Measurements from ENCODE around the gene BMP4. TPM values are rescaled to one million over a fixed set of nuclear protein-coding genes. Genes with fewer than 3 reads are reported as not detected.

Gene BMP4
- total RNA-seq, 4 donors from 2014 or later, result 12.1 to 53.6 (median 20.2) TPM

- H3K27me3 ChIP-seq, result no peaks in the 10 kb centered on the region
- peak overlapping the region in 3 of 4 donors; percentile 7 to 52 (median 40) for H3K4me3 ChIP-seq
- no peak overlapping the region for H3K27ac ChIP-seq
- no peaks in the 10 kb centered on the region for H3K36me3 ChIP-seq
- H3K9me3 ChIP-seq, result no peaks in the 10 kb centered on the region
- peak in 2 of 3 donors; percentile 60 for DNase-seq
- TF ChIP-seq, protein P1, sequence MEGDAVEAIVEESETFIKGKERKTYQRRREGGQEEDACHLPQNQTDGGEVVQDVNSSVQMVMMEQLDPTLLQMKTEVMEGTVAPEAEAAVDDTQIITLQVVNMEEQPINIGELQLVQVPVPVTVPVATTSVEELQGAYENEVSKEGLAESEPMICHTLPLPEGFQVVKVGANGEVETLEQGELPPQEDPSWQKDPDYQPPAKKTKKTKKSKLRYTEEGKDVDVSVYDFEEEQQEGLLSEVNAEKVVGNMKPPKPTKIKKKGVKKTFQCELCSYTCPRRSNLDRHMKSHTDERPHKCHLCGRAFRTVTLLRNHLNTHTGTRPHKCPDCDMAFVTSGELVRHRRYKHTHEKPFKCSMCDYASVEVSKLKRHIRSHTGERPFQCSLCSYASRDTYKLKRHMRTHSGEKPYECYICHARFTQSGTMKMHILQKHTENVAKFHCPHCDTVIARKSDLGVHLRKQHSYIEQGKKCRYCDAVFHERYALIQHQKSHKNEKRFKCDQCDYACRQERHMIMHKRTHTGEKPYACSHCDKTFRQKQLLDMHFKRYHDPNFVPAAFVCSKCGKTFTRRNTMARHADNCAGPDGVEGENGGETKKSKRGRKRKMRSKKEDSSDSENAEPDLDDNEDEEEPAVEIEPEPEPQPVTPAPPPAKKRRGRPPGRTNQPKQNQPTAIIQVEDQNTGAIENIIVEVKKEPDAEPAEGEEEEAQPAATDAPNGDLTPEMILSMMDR (IDR thresholded peaks at IDR 0.05), result peak in 4 of 6 experiments; percentile 27 to 47 (median 41)
- no peak for TF ChIP-seq POLR2A (IDR thresholded peaks at IDR 0.05)
- peaks cover 0 to 11% (median 0%) of the 10 kb centered on the region in 4 donors for H3K4me1 ChIP-seq
Measured at GRCh38 chr14:53963320-53964227, 6.9 kb upstream of the BMP4 start.

DNA sequence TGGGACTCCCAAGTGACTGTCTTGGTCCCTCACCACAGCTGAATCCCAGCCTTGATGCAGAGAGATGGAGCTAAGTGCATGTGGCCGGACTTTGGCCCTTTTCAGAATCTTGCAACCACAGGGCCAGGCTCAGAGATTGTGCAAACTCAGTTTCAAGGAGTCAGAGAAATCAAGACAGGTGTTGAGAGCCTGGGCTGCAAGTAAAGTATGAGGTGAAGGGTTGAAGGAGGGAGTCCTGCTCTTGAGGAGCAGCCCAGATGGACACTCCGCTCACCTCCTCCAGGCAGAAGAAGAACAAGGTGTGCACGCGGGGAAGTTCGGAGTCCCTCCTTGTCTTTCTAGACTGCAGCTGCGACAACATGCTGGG is 6.3 kb upstream of the BMP4 start:
- Histone ChIP-seq H3K27ac (no peak overlapping the region), H3K27me3 (no peaks in the 10 kb centered on the region), H3K36me3 (no peaks in the 10 kb centered on the region), H3K4me3 (peak overlapping the region in 2 of 4 donors; percentile 40 to 52), H3K9me3 (no peaks in the 10 kb centered on the region), H3K4me1 (peaks cover 0 to 11% (median 0%) of the 10 kb centered on the region in 4 donors)
- no peak for DNase-seq
- no peak for TF ChIP-seq POLR2A (IDR thresholded peaks at IDR 0.05)
- TF ChIP-seq, protein P1 (IDR thresholded peaks at IDR 0.05), result no peak

DNA sequence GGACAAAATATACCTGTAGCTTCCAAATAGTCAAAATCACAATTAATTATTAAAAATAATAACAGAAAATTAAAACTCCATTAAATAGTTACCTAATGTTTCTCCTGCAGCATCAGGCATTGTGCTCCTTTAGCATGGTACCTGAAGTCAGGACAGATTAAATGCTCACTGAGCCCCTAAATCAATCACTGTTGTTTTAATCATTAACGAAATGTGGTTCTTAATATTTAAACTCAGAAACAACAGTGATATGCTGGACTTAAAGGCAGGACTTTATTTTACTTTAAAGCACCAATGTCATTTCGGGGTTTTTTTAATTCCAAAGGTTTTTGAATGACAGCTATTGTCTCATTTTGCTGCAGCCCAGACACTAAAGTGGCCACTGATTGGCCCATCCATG is 2.0 kb upstream of the BMP4 start:
- peaks cover 0 to 28% (median under 1%) of the 10 kb centered on the region in 4 donors for H3K4me1 ChIP-seq
- no peak overlapping the region for H3K4me3 ChIP-seq
- no peaks in the 10 kb centered on the region for H3K9me3 ChIP-seq
- H3K27ac ChIP-seq, result no peak overlapping the region
- H3K27me3 ChIP-seq, result no peaks in the 10 kb centered on the region
- DNase-seq, result no peak
- TF ChIP-seq, protein P1 (IDR thresholded peaks at IDR 0.05), result no peak
- TF ChIP-seq POLR2A (IDR thresholded peaks at IDR 0.05), result no peak
- no peaks in the 10 kb centered on the region for H3K36me3 ChIP-seq

DNA sequence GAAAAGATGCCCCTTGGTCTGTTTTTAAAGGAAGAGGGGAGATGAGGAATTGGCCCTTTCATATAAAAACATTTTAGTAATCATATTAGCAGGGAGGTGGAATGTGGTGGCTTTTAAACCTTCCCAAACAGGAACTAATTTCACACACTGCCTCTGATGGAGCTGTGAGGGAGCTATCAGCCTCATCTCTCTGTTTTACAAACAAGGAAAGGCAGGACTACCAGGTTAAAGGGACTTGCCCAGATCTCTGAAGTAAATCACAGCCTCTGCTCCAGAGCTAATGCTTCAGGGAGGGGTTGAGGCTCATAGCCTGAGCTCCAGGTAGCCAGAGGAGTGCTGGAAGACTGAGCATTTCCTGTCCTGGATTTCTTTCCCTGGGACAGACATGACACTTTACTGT is 1.1 kb upstream of the BMP4 start:
- H3K9me3 ChIP-seq, result no peaks in the 10 kb centered on the region
- no peak overlapping the region for H3K27ac ChIP-seq
- no peak for DNase-seq
- peaks cover 0 to 19% (median 3%) of the 10 kb centered on the region in 4 donors for H3K4me1 ChIP-seq
- TF ChIP-seq, protein P1 (IDR thresholded peaks at IDR 0.05), result no peak
- TF ChIP-seq POLR2A (IDR thresholded peaks at IDR 0.05), result no peak
- no peak overlapping the region for H3K4me3 ChIP-seq
- H3K27me3 ChIP-seq, result no peaks in the 10 kb centered on the region
- H3K36me3 ChIP-seq, result no peaks in the 10 kb centered on the region

GRCh38 chr14:53955671-53956426 is 776 bp downstream of the BMP4 start:
- peak overlapping the region; percentile 68 to 95 (median 86) for H3K27ac ChIP-seq
- peak overlapping the region; percentile 39 to 76 (median 61) for H3K4me3 ChIP-seq
- peak in 2 of 3 donors; percentile 82 for DNase-seq
- no peaks in the 10 kb centered on the region for H3K36me3 ChIP-seq
- peaks cover 0 to 18% (median 3%) of the 10 kb centered on the region in 4 donors for H3K4me1 ChIP-seq
- TF ChIP-seq POLR2A (IDR thresholded peaks at IDR 0.05), result peak in 1 of 2 donors; percentile 29
- TF ChIP-seq, protein P1 (IDR thresholded peaks at IDR 0.05), result no peak
- no peaks in the 10 kb centered on the region for H3K27me3 ChIP-seq
- H3K9me3 ChIP-seq, result no peaks in the 10 kb centered on the region

All from Peyer's patch (tissue), 4 donors.